Esophagus muscularis mucosa (tissue), 4 donors: ENCODE measurements around the gene CALR. TPM values are rescaled to one million over a fixed set of nuclear protein-coding genes. Genes with fewer than 3 reads are reported as not detected.

Source experiments
- DNase-seq: peaks from one replicate; pipeline ENCODE4 v3.0.0-alpha.2; 2017; ENCODE audit errors: extremely low spot score
- H3K27ac ChIP-seq, 4 donors: fragments of 200-600 bp; sonication (generic); replicated peaks in 1 of 4; 1 replicate in 3 of 4; 2 replicates in 1 of 4; pipeline ENCODE4 v1.5.1; 2016 to 2019; ENCODE audit warnings: mild to moderate bottlenecking in 1 of 4
- H3K27me3 ChIP-seq, 4 donors: fragments of 200-600 bp; sonication (generic); one replicate each; pipeline versions ENCODE4 v1.5.1 to v1.6.0; 2016 to 2019
- H3K36me3 ChIP-seq, 4 donors: fragments of 200-600 bp; sonication (generic); one replicate each; pipeline ENCODE4 v1.5.1; 2016 to 2019
- H3K4me1 ChIP-seq, 4 donors: fragments of 200-600 bp; sonication (generic); one replicate each; pipeline ENCODE4 v1.5.1; 2016 to 2019
- H3K4me3 ChIP-seq, 4 donors: fragments of 200-600 bp; sonication (generic); 1 replicate in 2 of 4; 2 replicates in 2 of 4; pipeline ENCODE4 v1.5.1; 2016 to 2019; ENCODE audit warnings: mild to moderate bottlenecking in 4 of 4, moderate library complexity in 1 of 4
- H3K9me3 ChIP-seq, 4 donors: fragments of 200-600 bp; sonication (generic); 1 replicate in 3 of 4; 2 replicates in 1 of 4; pipeline ENCODE4 v1.5.1; 2016 to 2019
- CTCF ChIP-seq, 3 experiments: fragments of 200-600 bp in 2 of 3; fragments of 450-650 bp in 1 of 3; sonication (generic) in 2 of 3; IDR thresholded peaks; one replicate each; pipeline ENCODE4 v1.5.1; 2017 to 2019; ENCODE audit warnings: antibody characterized with exemption in 3 of 3, mild to moderate bottlenecking in 2 of 3, moderate library complexity in 1 of 3
- EP300 ChIP-seq: sonication (generic); formaldehyde crosslinking; IDR thresholded peaks from one replicate; pipeline ENCODE4 v1.6.1; 2017; ENCODE audit warnings: antibody characterized with exemption
- POLR2A ChIP-seq: fragments of 450-650 bp; IDR thresholded peaks from one replicate; pipeline ENCODE4 v1.6.1; 2017; ENCODE audit warnings: antibody characterized with exemption, moderate library complexity, mild to moderate bottlenecking, low read depth
- POLR2AphosphoS5 ChIP-seq, 2 donors: sonication (generic); formaldehyde crosslinking; IDR thresholded peaks; one replicate each; pipeline ENCODE4 v1.6.1; 2017; ENCODE audit warnings: antibody characterized with exemption in 2 of 2
- WGBS: methylation state at CpG from one replicate; pipeline ENCODE4 v1.1.5; 2018; 5-methylcytosine and 5-hydroxymethylcytosine counted together
- intact Hi-C: fragments of 100-400 bp; cut with DNase I; formaldehyde crosslinking; loops from one replicate; pipeline ENCODE4 v1.15.1; 2023
- total RNA-seq, 4 donors: library from RNA; depleted of rRNA; stranded (reverse); fragments of >200 nt; gene quantifications; one replicate each; pipeline versions ENCODE4 v1.1.0 to v1.2.1, GENCODE V29; 2016

The CALR gene
- total RNA-seq, 4 donors from 2014 or later = 200 to 300 (median 270) TPM

DNA sequence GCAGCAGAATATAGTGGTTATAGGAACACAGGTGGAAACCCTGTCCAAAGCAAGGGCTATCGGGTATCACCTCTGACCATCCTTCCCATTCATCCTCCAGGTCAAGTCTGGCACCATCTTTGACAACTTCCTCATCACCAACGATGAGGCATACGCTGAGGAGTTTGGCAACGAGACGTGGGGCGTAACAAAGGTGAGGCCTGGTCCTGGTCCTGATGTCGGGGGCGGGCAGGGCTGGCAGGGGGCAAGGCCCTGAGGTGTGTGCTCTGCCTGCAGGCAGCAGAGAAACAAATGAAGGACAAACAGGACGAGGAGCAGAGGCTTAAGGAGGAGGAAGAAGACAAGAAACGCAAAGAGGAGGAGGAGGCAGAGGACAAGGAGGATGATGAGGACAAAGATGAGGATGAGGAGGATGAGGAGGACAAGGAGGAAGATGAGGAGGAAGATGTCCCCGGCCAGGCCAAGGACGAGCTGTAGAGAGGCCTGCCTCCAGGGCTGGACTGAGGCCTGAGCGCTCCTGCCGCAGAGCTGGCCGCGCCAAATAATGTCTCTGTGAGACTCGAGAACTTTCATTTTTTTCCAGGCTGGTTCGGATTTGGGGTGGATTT is 5.1 kb downstream of the CALR start:
- Histone ChIP-seq H3K4me3 (no peak overlapping the region), H3K36me3 (peaks cover 56 to 68% (median 61%) of the 10 kb centered on the region in 4 donors), H3K9me3 (no peaks in the 10 kb centered on the region), H3K4me1 (peaks cover 54 to 88% (median 65%) of the 10 kb centered on the region in 4 donors), H3K27me3 (no peaks in the 10 kb centered on the region), H3K27ac (peak overlapping the region; percentile 41 to 97 (median 96))
- intact Hi-C loops = no loop called here
- 80% methylated on average over 18 of the region's 18 CpGs for WGBS
- no peak for DNase-seq
- TF ChIP-seq EP300 (no peak), CTCF (IDR thresholded peaks at IDR 0.05) (no peak), POLR2A (no peak), POLR2AphosphoS5 (IDR thresholded peaks at IDR 0.05) (no peak)

DNA sequence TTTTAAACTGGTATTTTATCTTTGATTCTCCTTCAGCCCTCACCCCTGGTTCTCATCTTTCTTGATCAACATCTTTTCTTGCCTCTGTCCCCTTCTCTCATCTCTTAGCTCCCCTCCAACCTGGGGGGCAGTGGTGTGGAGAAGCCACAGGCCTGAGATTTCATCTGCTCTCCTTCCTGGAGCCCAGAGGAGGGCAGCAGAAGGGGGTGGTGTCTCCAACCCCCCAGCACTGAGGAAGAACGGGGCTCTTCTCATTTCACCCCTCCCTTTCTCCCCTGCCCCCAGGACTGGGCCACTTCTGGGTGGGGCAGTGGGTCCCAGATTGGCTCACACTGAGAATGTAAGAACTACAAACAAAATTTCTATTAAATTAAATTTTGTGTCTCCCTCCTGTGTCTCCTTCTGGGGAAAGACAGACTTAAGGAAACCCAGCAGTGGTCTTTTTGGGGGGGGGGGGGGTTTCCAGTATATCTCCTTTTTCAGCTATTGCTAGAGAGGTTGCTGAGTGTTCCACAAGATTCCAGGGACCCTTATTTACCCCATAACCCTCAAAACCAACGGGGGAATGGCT is 5.8 kb downstream of the CALR start:
- H3K36me3 ChIP-seq = peaks cover 62 to 74% (median 68%) of the 10 kb centered on the region in 4 donors

GRCh38 chr19:12945479-12946091 is 7.2 kb downstream of the CALR start, which contains the start of gene RAD23A:
TSS of gene RAD23A (plus strand) at chr19:12945862. CDS start at chr19:12945949, 87 bp downstream.
- Histone ChIP-seq H3K4me3 (peak within 1 kb of the TSS; percentile 90 to 100 (median 96)), H3K4me1 (peaks cover 42 to 75% (median 50%) of the 10 kb centered on the region in 4 donors), H3K9me3 (no peaks in the 10 kb centered on the region), H3K27me3 (no peaks in the 10 kb centered on the region), H3K27ac (peak within 1 kb of the TSS; percentile 96 to 99 (median 96)), H3K36me3 (peaks cover 66 to 80% (median 72%) of the 10 kb centered on the region in 4 donors)
- DNase-seq = peak; percentile 99
- intact Hi-C loops = no loop called here
- 1% methylated on average over 29 of the region's 62 CpGs for WGBS
- TF ChIP-seq POLR2A (peak; percentile 93), EP300 (no peak), CTCF (IDR thresholded peaks at IDR 0.05) (no peak), POLR2AphosphoS5 (IDR thresholded peaks at IDR 0.05) (peak; percentile 98 to 100)

More for the DNA sequence above, 5.8 kb downstream of the CALR start:
- 59% methylated on average over 2 of the region's 2 CpGs for WGBS
- intact Hi-C loops = no loop called here
- peak overlapping the region; percentile 96 to 99 (median 96) for H3K27ac ChIP-seq
- no peak overlapping the region for H3K4me3 ChIP-seq
- peaks cover 54 to 89% (median 64%) of the 10 kb centered on the region in 4 donors for H3K4me1 ChIP-seq
- no peaks in the 10 kb centered on the region for H3K9me3 ChIP-seq
- DNase-seq = no peak
- H3K27me3 ChIP-seq = no peaks in the 10 kb centered on the region
- no peak for TF ChIP-seq EP300
- no peak for TF ChIP-seq POLR2AphosphoS5 (IDR thresholded peaks at IDR 0.05)

DNA sequence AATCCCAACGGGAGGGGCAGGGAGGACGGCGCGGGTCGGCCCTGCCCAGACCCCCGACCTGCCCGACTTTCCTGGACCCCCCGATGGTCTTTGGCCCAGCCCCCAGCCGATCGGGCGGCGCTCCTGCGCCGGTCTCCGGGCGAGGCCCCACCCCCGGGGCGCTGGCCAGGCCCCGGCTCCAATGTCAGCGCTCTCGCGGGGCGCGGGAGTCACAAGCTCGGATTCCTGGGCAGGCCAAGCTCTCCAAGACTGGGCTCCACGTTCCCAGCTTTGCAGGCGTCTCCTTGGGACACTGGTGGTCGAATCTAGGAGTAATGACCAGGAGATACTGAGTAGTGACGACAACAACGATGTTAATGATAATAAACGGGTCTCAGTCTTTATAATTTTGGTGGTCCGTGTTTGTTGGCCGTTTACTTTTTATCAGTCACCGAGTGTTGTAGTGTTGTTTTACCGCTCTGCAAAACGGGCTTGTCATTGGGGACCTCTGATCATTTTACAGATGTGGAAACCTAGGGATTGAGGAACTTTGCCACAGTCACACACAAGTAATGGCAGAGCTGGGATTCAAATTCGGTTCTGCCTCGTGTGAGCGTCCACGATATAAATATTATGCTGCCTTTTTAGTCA is 7.8 kb downstream of the CALR start:
- WGBS = 4% methylated on average over 13 of the region's 40 CpGs
- DNase-seq = no peak

More for the DNA sequence above, 7.8 kb downstream of the CALR start:
- TF ChIP-seq CTCF (IDR thresholded peaks at IDR 0.05) = no peak
- no peak for TF ChIP-seq EP300
- peak; percentile 36 for TF ChIP-seq POLR2A
- TF ChIP-seq POLR2AphosphoS5 (IDR thresholded peaks at IDR 0.05) = no peak
- Histone ChIP-seq H3K27ac (peak overlapping the region; percentile 96 to 99 (median 96)), H3K36me3 (peaks cover 65 to 80% (median 72%) of the 10 kb centered on the region in 4 donors), H3K4me3 (peak overlapping the region; percentile 90 to 100 (median 96)), H3K4me1 (peaks cover 36 to 69% (median 44%) of the 10 kb centered on the region in 4 donors), H3K27me3 (no peaks in the 10 kb centered on the region), H3K9me3 (no peaks in the 10 kb centered on the region)
- intact Hi-C loops = no loop called here
